Lower leg skin (tissue), 3 donors: Measurements from ENCODE around the gene FAM50B.

Experiments used
- POLR2A ChIP-seq, 2 donors: fragments of 450-650 bp; IDR thresholded peaks; one replicate each; pipeline ENCODE4 v1.6.1; 2016 to 2017; ENCODE audit warnings: antibody characterized with exemption in 2 of 2, mild to moderate bottlenecking in 1 of 2, moderate library complexity in 1 of 2
- TF ChIP-seq, protein P1 (sequence below), 3 donors: fragments of 450-650 bp; IDR thresholded peaks; one replicate each; pipeline ENCODE4 v1.5.1; 2016; ENCODE audit warnings: antibody characterized with exemption in 3 of 3, mild to moderate bottlenecking in 3 of 3, moderate library complexity in 2 of 3

DNA sequence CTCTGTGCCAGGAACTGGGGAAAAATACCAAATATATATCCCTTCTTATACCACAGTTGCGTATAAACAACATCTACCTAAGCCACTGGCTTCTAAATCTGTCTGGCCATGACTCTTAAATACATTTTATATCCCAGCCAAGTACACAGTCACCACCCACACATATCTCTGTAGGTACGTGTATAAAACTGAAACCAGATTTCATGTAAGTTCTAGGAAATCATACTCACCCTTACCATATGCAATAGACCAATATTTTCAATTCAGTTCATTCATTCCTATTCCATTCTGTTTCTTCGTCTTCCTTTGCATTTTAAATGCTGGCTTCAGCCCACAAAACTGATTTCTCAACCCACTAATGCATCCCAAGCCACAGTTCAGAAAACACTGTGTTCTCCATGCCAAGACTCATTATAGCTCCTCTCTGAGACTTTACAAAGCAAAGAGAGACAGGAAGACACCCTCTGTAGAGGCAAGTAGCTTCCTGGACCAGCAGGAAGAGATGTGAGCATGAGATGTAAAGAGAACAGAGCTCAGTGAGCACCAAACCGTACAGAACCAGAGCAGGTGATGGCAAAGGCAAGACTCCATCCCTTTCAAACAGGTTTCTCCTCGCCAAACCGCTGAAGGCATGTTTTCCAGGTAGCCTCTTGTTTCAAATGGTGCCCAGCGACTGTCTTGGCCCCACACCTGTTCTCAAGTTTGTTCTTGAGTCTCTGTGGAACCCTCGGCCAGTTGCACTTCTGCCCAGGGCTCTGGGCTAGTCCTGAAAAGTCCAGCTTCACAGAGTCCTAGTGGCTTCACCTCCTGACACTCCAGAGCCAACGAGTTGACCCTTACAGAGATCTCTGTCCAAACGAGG lies 18.7 kb downstream of the FAM50B start:
- TF ChIP-seq POLR2A (IDR thresholded peaks at IDR 0.05), result no peak
- TF ChIP-seq, protein P1, sequence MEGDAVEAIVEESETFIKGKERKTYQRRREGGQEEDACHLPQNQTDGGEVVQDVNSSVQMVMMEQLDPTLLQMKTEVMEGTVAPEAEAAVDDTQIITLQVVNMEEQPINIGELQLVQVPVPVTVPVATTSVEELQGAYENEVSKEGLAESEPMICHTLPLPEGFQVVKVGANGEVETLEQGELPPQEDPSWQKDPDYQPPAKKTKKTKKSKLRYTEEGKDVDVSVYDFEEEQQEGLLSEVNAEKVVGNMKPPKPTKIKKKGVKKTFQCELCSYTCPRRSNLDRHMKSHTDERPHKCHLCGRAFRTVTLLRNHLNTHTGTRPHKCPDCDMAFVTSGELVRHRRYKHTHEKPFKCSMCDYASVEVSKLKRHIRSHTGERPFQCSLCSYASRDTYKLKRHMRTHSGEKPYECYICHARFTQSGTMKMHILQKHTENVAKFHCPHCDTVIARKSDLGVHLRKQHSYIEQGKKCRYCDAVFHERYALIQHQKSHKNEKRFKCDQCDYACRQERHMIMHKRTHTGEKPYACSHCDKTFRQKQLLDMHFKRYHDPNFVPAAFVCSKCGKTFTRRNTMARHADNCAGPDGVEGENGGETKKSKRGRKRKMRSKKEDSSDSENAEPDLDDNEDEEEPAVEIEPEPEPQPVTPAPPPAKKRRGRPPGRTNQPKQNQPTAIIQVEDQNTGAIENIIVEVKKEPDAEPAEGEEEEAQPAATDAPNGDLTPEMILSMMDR (IDR thresholded peaks at IDR 0.05), result no peak
